Measurements from ENCODE around the gene FXYD5.

FXYD5 gene

DNA sequence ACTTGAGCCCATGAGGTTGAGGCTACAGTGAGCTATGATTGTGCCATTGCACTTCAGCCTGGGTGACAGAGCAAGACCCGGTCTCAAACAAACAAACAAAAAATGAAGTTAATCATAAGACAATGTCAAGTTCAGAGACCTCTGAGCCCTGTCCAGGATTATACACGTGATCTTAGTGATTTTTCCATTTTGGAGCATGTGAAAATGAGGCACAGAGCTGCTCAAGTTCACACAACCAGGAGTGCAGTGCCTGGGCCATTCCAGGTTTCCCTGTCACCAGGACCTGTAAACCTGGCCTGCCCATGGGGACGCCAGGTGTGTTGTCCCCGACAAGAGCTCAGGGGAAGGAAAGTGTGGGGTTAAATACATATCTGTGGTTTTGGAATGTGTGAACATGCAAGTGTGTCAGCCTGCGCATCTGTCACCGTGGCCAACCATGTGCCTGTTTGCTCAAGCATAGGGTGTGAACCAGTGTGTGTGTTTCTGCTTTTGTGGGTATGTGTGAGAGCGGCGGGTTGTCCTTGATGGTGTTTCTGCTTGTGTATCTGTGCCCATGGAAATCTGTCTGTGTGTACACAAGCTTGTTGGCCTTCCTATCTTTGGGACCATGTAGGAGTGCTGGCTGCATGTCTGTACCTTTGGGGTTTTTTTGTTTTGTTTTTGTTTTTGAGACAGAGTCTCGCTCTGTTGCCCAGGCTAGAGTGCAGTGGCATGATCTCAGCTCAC lies 17.4 kb upstream of the FXYD5 start:
- no peak for TF ChIP-seq ZNF274 (IDR thresholded peaks at IDR 0.05; ENCODE audit: low read depth, low read length)
- H3K4me3 ChIP-seq (ENCODE audit: low read length): no peak overlapping the region

DNA sequence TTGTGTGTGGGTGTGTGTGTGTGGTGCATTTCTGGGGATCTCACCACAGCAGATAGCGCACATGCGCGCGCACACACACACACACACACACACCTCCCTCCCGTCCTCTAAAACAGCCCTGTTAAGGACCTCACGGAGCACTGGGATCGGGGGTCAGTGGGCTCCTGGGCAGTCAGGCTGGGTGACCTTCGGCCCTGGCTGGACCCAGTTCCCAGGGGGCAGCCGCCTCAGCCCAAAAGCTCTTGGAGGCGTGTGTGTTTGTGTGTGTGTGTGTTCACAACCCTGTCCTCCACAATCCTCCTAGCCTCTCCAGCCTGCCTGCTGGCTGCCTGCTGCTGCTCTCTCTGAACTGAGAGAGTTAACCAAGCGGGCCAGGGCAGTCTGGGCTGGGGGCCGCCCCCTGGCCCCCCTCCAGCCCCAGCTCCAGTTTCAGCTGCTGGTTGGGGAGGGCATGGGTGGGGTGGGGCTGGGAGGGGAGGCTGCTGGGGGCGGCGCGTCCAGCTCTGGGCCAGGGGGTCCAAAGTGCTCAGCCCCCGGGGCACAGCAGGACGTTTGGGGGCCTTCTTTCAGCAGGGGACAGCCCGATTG lies 16.1 kb upstream of the FXYD5 start, which contains the start of gene FXYD1:
TSS of gene FXYD1 (plus strand) at position 520 of the 588 bp plus-strand sequence. CDS start 1,256 bp downstream, outside the sequence.
- TF ChIP-seq ZNF274 (IDR thresholded peaks at IDR 0.05; ENCODE audit: low read depth, low read length): no peak
- H3K4me3 ChIP-seq (ENCODE audit: low read length): no peak within 1 kb of the TSS

DNA sequence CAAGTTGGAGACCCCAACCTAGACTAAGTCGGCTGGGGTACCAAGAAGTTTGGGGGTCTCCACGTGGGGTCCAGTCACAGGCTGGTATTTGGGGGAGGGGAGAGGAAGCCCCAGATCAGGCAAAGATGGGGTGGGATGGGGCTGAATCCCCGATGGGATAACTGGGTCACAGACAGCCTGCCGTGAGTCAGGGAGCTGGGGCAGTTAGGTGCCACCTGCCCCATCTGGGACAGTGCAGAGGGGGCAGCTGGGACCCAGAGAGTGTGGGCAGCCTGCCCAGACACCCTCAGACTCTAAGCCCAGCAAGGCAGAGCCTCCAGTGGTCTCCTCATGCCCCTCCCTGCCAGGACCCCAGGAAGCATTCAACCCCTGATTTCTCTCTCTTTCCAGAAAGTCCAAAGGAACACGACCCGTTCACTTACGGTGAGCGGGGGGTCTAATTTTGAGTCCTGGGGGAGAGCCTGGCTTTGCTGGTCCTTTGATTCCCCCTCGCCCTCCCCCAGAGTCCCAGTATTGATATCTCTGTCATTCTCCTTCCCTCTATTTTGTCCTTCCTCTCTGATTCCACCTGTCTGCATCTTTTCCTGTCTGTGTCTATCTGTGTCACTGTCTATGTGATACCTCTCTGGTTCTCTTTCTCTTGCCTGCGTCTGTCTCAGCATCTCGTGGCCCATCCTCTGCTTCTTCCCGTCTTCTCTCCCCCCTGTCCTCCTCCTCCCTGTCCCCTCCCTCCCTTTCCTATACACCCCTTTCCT lies 14.2 kb upstream of the FXYD5 start:
- TF ChIP-seq ZNF274 (IDR thresholded peaks at IDR 0.05; ENCODE audit: low read depth, low read length): no peak
- H3K4me3 ChIP-seq (ENCODE audit: low read length): no peak overlapping the region

DNA sequence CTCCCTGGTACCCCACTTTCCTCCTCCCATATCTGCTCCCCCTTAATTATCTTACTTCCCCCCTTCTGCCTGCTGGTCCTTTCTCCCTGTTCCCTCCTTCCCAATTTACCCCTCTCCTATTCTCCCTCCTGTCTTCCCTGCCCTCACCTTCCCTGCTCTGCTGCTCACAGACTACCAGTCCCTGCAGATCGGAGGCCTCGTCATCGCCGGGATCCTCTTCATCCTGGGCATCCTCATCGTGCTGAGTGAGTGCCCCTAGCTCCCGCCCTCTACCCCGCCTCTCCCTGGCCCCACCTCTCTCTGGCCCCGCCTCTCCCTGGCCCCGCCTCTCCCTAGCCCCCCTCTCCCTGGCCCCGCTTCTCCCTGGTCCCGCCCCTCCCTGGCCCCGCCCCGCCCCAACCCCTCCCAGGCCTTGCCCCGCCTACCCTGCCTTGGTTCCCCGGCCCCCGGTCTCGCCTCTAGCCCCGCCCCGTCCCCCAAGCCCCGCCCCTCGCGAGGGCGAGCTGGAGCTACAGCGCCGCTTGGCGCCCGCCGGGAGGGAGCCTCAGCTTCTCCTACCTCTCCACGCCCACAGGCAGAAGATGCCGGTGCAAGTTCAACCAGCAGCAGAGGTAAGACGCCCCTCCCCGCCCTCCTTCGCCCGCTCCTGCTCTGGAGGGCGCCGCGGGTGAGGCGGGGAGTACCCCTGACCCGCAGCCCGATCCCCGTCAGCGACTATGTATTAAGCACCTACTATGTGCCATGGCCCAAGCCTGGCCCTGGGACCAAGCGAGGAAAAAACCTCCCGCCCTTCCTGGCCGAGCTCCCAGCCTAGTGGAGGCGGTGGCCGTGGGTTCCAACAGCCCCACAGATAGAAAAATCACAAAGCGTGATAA lies 13.3 kb upstream of the FXYD5 start:
- H3K4me3 ChIP-seq (ENCODE audit: low read length): no peak overlapping the region; the same call in 1 of the 2 replicates
- TF ChIP-seq ZNF274 (IDR thresholded peaks at IDR 0.05; ENCODE audit: low read depth, low read length): no peak

DNA sequence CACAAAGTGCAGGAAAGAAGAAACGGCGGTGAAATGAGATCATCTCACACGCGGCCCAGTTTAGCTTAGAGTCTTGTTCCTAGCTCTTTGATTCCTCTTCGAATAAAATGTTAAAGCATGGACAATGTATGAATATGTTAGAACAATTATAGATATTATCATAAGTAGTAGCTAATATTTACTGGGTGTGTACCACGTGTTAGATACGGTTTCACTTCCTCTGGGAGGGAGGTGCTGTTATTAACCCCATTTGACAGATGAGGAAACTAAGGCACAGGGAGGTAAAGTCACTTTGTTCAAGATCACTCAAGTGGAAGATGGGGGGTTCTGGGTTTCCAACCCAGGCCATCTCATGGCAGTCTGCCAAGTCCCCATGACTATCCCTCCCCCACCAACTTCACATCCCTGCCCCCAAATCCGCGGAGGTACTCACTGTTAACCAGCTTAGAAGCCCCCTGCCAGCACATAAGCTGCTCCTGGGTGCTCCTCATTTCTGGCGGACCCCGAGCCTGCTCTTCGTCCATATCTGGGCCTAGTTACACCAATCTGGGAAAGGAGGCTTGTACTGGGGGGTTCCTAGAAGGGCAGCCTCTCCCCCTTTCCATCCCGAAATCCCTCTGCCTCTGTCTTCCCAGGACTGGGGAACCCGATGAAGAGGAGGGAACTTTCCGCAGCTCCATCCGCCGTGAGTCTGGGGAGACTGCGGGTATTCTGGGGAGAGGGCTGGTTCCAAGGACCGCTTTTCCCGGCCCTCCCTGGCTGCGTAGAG lies 12.5 kb upstream of the FXYD5 start:
- no peak for TF ChIP-seq ZNF274 (IDR thresholded peaks at IDR 0.05; ENCODE audit: low read depth, low read length)
- H3K4me3 ChIP-seq (ENCODE audit: low read length): no peak overlapping the region; the same call in 1 of the 2 replicates

DNA sequence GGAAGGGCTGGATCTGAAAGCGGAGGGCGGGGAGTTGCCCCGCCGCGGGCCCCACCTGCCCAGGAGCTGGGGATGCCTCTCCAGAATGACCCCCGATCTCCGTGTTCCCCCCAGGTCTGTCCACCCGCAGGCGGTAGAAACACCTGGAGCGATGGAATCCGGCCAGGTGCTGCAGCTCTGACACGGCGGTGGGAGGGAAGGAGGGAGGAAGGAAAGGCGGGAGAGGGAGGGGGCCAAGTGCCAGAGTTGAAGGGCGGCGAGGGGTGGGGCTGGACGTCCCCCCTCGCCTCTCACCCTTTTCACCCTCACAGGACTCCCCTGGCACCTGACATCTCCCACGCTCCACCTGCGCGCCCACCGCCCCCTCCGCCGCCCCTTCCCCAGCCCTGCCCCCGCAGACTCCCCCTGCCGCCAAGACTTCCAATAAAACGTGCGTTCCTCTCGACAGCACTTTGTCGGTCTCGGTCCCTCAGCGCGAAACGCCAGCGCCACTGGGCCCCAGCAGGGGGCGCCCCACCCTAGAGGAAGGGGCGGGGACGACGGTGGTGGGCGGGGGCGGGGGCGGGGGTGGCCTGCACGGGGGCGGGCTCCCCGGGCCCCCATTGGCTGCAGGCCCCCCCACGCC lies 11.8 kb upstream of the FXYD5 start:
- no peak overlapping the region for H3K4me3 ChIP-seq (ENCODE audit: low read length)
- no peak for TF ChIP-seq ZNF274 (IDR thresholded peaks at IDR 0.05; ENCODE audit: low read depth, low read length)

DNA sequence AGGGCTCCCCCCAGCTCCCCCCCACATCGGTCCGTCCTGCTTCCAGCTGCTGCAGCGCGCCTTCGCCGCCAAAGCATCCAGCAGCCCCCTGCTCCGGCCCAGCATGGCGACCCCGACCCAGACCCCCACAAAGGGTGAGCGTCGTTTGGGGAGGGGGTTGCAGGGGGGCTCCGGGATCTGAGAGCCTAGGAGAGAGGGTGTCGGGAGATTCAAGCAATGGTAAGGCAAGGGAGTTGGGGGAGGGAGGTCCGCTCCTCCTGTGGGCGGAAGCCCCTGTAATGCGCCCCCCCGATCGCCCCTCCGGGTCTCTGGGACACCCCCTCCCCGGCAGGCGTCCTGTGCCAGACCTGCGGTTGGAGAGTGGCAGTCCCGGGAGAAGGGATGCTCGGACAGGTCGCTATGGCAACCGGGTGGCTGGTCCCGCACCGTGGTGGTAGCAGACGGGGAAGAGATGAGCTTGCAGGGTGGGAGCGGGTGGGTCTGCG lies 11.3 kb upstream of the FXYD5 start, which contains the start of gene FXYD7:
TSS of gene FXYD7 (plus strand) at position 25 of the 485 bp plus-strand sequence. CDS start at position 104, 79 bp downstream.
- H3K4me3 ChIP-seq (ENCODE audit: low read length): no peak within 1 kb of the TSS
- TF ChIP-seq ZNF274 (IDR thresholded peaks at IDR 0.05; ENCODE audit: low read depth, low read length): no peak

DNA sequence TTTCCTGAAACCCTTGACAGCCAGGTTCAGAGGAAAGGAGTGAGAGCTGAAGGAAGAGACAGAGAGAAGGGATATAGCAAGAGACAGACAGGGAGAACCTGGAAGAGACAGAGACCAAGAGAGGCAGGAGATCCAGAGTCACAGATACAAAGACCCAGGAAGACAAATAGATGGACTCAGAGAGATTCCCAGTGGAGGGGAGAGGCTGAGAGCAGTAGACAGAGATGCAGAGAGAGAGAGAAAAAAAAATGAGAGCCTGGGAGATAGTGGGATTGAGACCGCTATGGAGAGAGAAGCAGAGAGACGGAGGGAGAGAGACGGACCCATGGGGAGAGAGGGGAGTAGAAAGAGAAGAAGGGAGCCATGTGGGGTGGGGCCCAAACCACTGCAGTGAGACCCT lies 10.7 kb upstream of the FXYD5 start:
- H3K4me3 ChIP-seq (ENCODE audit: low read length): no peak overlapping the region
- TF ChIP-seq ZNF274 (IDR thresholded peaks at IDR 0.05; ENCODE audit: low read depth, low read length): no peak

DNA sequence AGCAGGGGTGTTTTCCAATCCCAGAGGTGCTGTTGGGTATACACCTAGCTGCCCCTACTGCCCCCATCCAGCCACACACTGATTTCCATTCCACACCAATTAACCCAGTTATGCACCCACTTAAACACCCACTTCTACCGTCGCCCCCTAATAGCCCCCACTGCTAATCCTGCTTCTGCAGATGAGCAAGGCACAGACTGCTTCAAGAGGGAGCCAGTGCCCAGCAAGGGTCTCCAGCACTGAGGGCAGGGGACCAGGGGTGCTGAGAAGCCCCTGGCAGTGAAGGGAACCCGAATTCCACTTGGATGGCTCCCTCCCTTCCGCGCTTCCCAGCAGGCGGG lies 10.3 kb upstream of the FXYD5 start:
- TF ChIP-seq ZNF274 (IDR thresholded peaks at IDR 0.05; ENCODE audit: low read depth, low read length): no peak
- H3K4me3 ChIP-seq (ENCODE audit: low read length): no peak overlapping the region

DNA sequence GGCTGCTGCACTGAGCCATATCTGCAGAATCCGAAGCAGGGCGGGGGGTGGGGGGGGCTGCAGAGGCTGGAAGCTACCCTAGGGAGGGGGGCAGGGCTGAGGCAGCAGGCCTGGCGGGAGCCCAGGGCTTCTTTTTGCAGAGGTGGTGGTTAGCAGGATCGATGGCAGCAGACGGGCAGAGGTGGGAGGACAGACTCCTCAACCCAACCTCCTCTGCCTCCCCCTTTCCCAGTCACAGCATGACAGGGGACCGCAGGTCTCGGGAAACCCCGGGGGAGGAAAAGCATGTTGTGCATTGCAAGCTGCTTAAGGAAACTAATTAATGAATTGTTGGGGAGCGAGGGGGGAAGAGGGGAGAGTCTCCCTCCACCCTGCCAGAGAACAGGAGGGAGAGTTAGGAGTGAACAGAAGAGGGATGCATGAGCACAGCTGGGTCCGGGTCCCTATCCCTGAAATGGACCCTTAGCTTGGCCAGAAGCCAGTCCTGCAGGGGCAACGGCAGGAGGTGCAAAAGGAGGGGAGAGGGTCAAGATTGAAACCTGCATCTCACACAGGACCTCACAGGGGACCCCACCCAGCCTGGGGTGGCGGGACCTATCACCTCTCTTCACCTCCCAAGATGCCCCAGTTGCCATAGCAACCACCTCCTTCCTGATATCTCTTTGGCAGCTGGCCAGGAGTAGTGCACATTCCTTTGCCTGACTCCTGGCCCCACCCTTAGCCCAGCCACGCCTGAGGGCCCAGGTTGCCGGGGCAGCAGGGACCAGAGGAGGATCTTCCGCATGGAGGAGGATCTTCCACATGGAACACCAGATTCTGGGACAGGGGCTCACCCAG lies 9.7 kb upstream of the FXYD5 start:
- TF ChIP-seq ZNF274 (IDR thresholded peaks at IDR 0.05; ENCODE audit: low read depth, low read length): no peak
- no peak overlapping the region for H3K4me3 ChIP-seq (ENCODE audit: low read length)

DNA sequence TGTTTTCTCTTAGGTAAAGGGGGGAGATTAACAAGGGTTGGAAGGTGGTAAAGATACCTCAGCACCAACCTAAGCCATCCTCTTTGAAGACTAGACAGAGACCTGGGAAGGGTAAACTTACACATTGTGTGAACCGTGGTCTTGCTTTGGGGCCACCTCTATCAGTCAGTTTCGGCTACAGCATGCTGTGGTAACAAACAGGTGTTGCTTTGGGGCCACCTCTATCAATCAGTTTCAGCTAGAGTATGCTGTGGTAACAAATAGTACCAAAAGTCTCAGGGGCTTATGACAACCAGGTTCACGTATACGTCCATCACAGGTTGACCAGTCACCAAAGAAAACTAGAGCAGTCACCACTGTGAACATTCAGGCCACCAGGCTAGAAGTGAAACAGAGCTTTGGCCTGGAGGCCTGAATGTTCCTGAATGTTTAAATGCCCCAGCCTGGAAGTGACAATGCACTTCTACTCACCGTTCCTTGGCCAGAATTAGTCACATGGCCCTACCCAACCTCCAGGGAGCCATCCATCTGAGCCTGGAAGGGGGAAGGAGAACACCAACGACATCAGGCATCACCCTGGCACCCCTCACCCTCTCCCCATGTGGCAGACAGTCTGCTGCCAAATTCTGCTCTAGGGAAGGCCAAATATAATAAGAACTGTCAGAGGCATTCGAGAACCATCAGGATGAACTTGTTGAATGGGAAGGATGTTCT lies 7.6 kb upstream of the FXYD5 start:
- no peak overlapping the region for H3K4me3 ChIP-seq (ENCODE audit: low read length)
- no peak for TF ChIP-seq ZNF274 (IDR thresholded peaks at IDR 0.05; ENCODE audit: low read depth, low read length)

All from GM08714 (cell line).